Subcutaneous preadipocyte (primary cell): Measurements from ENCODE around the gene ARL13A. TPM values are rescaled to one million over a fixed set of nuclear protein-coding genes. Genes with fewer than 3 reads are reported as not detected.

Experiments
- total RNA-seq: library from RNA; depleted of rRNA; stranded (reverse); fragments of >200 nt; gene quantifications from 2 replicates; pipeline ENCODE4 v1.2.3, GENCODE V29; 2012

The ARL13A gene
- total RNA-seq, result not detected in 2 replicates

DNA sequence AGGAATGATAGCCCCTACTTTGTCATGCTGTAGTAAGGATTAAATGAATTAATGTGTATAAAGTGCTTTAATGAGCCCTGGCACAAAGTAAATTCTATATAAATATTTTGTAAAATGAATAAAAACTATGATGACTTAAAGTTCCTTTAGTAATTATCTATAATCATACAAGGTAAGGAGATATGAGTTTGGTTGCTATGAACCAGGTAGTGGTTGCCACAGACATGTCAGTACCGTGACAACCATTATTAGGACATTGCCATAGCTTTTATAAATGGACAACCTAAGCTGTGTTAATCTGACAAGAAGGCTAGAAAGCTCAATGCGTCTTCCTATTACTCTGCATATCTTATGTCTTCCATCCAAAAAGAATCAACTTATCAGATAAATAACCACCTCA is at the start of gene ARL13A:
Gene ARL13A (plus strand): TSS at position 301 of the 400 bp plus-strand sequence. CDS start 3,982 bp downstream, outside the sequence.

DNA sequence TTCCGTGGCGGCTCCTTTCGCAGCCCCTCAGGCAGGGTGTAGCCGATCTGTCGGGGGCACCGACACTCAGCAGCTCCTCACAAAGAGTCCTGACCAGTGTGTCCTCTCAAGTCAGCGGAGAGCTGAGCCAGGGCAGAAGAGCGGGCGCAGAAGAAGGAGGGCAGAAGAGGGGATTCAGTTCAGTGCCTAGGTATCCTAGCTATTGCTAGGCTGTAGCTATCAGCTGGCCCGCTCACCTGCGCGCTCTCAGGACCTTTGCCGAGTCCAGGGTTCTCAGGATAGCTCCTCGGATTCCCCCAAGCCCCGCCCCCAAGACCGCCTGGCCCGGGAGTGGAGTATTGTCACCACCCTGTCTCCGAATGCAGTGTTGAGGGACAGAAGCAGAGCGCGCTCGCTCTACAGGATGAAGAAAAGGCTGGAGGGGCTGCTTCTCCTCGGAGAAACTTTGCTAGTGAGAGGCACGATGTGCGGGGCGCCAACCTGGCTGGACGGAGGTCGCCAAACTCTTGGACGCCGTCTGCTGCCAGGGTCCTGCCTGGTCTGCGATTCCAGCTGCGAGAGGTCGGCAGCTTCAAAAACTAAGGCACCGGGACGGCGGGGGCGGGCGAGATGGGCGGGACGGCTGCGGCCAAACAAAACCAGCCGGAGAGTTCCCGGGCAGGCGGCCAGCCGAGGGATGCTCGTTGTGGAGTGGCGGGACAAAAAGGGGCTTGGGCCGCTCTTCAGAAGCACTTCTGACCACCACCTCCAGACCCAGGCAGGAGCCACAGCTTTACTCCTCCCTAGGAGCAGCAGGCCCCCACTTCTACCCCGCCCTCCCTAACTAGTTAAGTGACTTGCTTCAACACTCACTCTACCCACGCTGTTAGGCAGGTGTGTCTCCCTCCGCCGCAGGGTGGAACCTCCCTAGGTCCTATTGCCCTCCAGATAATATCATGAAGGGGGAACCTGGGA is 40.6 kb upstream of the ARL13A start, which contains the start of gene XKRX:
Gene XKRX (minus strand): TSS at position 258 of the 954 bp plus-strand sequence. CDS start 613 bp downstream, outside the sequence.

Other genes with a start within 250 kb of the ARL13A start
- 2.6 and 4.7 TPM in 2 replicates for gene SYTL4, start 237.6 kb upstream of the ARL13A start, total RNA-seq
- 11.4 and 16.6 TPM in 2 replicates for gene CSTF2, start 149.3 kb upstream of the ARL13A start, total RNA-seq
- gene NOX1, start 95.3 kb upstream of the ARL13A start, total RNA-seq, result not detected in 2 replicates
- gene XKRX, start 40.8 kb upstream of the ARL13A start, total RNA-seq, result under 0.01 TPM in 1 of 2 replicates, not detected in the other
- 7.0 and 15.4 TPM in 2 replicates for gene TRMT2B, start 82.4 kb downstream of the ARL13A start, total RNA-seq
- gene TMEM35A, start 109.2 kb downstream of the ARL13A start, total RNA-seq, result 1.6 and 2.2 TPM in 2 replicates
- gene CENPI, start 128.5 kb downstream of the ARL13A start, total RNA-seq, result 18.7 and 30.7 TPM in 2 replicates